GM21825 (cell line): ENCODE data around the gene WRAP73.

Source experiments
- ATAC-seq: cut with Tn5 transposase; IDR thresholded peaks from one replicate; pipeline ENCODE4 v1.9.1; 2021; ENCODE audit warnings: mild to moderate bottlenecking, moderate library complexity; ENCODE audit not compliant: unreplicated experiment

Gene WRAP73

DNA sequence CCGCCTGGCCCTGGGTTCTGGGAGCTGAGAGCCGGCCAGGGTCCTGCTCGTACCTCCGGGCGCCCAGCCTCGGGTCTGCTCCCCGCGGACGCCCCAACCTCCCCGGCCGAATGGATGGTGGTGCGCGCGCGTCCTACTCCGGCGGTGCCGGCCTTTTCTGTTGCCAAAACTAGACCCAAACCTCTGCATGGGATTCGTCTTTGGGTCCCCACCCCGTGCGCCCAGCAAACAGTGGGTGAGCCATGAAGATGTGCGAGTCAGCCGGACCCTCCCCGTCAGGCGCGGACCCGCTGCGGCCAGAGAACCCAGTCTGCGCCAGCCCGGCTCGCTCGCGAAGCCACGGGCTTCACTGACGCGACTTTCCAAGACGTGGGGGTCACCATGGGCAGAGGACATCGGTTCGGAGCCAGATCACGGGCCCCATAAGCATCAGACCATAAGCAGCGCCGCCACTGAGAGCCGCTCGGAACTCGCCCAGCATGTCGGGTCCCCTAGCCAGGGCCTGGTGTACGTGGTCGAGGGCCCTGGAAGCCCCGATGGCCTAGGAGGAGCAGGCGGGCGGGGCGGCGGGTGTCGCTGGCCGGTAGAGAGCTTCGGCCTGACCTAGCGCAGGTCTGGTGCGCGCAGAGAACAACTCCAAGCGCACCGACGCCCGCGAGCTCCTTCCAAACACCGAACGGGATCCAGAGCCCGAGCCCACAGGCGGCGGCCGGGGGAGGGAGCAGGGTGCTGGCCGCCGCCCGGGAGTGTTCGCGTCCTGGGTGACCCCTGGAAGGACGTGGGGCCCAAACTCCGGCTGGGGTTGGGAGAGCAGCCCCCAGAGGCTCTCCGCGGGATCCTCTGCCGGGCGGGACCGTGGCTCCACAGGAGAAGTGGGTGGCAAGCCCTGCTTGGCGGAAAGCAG, 1.4 kb upstream of the WRAP73 start:
- ATAC-seq: no peak

DNA sequence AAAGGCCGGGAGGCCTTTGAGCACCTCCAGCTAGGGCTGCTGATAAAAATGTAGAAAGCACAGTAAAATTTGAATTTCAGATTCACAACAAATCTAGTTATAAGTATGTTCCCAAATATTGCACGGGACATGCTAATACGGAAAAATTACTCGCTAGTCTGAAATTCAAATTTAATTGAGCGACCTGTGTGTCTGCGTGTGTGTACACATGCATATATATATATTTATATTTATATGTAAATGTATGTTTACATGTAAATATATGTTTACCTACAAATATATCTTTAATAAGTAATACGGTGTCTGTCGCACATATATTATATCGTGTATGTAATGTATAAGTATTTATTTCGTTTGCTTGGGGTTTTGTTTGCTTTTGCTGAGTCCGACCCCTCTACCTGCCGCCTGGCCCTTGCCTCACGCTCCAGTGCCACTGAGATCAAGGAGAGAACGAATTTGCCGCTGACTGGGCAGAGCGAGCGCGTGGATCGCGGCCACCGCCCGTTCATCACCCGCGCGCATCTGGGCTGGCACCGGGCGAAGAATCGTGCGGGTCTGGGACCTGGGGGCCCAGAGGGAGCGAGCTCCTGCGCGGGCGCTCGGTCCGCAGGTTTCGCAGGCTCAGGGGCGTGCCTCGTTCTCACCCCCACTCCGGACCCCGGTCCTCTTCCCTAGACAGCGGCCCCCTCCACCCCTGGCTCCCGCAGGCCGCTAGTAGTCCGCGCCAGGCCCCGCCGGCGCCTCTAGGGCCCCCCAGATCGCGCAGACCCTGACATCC, 534 bp upstream of the WRAP73 start:
- ATAC-seq: no peak

DNA sequence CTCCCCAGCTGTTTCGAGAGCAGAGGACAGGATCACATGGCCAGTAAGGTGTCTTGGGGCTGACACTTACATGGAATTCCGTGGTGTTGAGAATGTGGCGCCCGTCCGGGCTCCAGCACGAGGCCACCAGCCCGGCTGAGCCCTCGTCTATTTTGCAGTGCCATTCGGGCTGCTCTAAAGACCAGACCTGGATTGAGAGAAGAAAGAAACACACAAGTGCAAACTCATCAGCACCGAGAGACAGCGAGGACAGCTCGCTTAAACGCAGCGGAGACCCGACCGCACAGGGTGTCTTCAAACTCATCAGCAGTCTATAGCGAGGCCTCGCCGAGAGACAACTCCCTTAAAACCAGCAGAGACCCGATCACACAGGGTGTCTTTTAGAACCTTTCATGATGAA, 3.3 kb downstream of the WRAP73 start:
- ATAC-seq: no peak

DNA sequence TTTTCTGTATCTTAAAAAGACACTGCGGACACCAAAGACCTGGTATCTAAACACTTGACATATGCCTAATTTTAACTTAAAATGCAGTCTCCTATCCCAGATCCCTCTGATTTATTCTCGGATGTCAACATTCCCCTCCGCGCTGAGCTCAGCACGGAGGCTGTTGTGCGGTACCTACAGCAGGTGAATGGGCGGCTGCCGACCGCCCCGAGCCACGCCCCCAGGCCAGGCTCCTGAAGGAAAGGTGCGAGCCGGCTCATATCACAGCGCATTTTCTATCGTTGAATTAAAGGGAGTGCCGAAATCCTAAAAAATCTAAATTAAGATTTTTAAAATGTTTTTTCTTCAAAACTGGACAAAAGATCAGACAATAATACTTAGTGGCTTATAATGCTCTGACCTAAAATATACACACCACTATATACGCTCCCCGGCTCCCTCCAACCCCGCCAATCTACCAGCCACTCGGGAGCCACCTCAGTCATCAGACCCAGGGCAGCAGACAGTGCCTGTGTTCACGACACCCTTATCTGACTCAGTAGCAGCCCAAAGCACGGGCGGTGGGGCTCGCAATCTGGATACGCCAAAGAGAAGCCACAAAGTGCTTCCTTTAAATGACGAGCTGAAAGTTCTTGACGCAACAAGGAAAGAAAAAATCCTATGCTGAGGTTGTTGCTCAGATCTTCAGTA, 4.1 kb downstream of the WRAP73 start:
- ATAC-seq: no peak

DNA sequence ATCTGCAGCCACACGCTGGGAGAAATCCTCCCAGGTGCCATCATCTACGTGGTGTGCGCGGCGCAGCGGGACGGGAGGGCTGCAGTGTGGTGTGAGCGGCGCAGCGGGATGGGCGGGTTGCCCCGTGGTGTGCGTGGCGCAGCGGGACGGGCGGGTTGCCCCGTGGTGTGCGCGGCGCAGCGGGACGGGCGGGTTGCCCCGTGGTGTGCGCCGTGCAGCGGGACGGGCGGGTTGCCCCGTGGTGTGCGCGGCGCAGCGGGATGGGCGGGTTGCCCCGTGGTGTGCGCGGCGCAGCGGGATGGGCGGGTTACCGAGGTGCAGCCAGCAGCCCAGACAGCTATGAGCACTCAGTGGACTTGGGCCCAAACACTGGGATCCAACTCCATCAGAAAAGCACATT, 4.7 kb downstream of the WRAP73 start:
- no peak for ATAC-seq

DNA sequence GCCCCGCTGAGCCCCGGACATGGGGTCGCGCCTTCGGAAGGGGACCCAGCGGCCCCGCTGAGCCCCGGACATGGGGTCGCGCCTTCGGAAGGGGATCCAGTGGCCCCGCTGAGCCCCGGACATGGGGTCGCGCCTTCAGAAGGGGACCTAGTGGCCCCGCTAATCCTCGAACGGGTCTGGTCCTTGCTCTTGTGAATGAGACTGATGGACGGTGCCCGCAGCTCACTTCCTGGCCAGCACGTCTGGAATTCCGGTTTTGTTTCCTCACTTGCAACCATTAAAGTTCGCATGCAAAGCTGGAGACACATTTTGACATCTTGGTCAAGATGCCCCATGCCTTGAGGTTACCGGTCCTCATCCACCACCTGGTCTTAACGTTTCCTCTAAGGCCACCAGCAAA, 5.6 kb downstream of the WRAP73 start:
- no peak for ATAC-seq

DNA sequence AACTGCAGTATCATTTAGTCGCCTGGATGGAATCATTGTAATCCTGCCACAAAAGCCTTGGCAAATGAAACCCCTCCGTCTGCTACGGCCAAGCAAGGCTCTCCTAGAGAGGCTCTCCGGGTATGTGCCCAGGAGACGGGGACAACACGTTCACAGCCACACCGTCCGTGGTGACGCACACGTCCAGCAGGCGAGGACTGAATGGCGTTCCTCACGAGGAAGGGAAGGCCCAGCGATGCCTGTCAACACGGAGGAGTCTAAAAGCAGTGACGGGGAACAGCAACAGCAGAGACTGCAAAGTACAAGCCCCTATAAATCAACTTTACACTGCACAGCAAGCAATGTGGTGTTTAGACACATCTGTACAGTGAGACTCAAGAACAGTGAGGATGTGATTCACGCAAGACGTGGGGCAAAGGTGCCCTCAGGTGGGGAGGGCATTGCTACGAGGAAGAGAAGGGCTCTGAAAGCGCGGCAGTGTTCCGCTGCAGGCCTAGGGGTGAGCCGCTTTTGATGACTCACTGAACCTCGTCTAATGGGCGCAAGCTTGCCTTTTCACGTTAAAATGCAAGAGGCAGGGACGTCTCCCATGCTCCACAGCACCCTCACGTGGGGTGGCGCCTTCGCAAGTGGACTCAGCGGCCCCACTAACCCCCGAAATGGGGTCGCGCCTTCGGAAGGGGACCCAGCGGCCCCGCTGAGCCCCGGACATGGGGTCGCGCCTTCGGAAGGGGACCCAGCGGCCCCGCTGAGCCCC, 6.8 kb downstream of the WRAP73 start:
- ATAC-seq: no peak

DNA sequence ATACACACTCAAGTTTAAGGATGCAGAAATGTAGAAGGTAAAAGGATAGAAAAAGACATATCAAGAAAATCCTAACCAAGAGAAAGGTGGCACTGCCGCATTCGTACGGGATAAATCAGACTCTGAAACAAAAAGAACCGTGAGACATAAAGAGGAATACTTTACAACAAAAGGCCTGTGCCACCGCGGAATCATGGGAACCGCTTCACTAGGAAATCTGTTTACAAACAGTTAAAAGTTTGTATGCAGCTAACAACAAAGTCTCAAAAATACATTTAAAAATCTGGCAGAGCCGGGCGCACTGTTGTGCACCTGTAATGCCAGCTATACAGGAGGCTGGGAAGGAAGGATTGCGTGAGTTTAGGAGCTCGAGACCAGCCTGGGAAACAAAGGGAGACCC, 8.1 kb downstream of the WRAP73 start:
- no peak for ATAC-seq

DNA sequence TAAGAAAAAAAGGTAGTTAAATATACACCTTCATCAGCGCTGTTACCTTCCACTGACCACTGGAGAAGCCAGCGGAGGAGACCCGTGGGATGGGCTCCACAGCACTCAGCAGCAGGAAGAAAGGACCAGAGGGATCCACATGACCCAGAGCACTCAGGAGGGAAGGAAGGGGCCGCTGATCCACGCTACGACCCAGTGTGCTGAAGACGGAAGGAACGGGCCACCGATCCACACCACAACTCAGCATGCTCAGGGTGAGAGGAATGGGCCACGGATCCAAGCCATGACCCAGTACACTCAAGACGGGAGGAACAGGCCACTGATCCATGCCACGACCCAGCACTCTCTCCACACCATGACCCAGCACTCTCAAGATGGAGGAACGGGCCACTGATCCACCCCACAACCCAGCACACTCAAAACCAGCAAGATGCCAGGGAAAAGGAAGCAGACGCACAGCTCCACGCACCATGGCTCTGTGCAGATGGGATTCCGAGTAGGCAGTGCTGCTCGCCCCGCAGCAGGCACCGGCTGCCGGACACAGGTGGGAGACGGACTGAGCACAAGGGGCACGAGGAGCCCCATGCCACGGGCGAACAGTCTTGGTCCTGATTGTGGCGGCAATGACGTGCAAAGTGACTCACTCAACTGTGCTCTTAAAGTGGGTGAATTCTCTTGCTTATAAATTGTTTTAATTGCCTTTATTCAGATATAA, 8.7 kb downstream of the WRAP73 start:
- no peak for ATAC-seq

DNA sequence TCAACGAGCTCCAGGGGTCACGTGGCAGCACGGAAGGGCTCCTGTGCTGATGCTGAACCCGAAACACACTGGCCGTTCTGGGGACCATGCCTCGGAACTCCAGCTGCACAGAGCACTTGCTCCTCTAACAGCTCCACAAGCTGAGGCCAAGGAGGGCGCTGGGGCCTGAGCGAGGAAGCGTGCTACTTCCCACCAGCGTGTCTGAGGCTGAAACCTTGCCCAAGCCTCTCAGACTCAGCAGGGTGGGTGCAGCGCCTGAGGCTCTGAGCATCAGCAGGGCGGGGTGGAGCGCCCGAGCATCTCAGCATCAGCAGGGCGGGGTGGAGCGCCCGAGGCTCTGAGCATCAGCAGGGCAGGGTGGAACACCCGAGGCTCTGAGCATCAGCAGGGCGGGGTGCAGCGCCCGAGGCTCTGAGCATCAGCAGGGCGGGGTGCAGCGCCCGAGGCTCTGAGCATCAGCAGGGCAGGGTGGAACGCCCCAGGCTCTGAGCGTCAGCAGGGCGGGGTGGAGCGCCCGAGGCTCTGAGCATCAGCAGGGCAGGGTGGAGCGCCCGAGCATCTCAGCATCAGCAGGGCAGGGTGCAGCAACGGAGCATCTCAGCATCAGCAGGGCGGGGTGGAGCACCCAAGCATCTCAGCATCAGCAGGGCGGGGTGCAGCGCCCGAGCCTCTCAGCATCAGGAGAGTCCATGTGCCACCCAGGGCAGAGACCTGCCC, 9.6 kb downstream of the WRAP73 start:
- ATAC-seq: no peak

DNA sequence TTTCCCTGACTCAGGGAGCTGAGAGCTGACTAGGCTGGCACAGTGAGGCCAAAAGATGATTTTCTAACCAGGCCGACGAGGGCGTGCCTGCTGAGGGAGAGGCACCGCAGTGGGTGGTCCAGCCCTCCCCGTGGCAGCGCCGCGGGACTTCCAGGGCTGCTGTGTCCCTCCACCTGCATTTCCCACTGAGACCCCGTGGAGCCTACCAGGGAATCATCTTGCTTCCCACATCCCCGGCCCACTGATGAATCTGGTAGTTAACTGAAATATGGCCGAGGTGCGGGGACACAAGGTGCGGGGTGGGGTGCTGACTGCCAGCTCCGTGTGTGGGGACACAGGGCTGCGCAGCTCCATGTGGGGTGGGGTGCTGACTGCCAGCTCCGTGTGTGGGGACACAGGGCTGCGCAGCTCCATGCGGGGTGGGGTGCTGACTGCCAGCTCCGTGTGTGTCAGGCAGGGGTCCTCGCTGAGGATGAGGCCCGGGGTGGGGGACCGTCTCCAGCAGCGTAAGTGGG, 10.4 kb downstream of the WRAP73 start:
- no peak for ATAC-seq

DNA sequence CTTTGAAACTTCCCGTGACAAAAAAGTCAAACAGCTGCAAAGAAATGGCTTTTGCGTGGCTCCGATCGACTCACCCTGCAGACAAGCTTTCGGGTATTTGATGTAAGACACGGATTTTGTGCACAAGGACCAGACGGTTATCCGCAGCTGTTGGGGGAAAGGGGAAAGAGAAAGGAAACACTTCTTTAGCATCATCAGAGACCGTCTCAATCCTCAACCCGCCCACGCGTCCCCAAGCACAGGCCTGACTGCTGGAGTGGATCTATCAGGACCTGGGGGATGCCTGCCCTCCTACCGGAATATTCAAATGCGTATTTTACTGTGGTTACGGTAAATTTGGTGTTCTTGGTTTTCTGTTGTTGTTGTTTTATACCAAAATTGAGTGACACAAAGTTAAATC, 11.2 kb downstream of the WRAP73 start:
- no peak for ATAC-seq

DNA sequence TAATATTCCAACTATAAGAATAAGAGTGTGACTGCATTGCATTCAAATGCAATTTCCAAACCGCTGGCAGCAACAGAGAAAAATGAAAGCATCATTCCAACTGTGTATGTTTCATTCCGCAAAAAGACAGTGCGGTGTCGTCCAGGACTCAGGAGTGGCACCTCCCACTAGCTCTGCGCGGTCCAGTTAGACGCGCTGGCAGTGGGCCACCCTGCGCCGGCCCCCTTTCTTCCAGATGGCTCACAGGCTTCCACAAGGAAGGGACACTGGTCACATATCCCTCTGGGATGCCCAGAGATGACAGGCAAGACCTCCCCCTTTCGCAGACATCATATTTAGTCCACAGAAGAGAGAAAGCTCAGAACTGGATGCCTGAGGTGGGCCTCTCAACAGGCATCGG, 11.9 kb downstream of the WRAP73 start:
- ATAC-seq: no peak

DNA sequence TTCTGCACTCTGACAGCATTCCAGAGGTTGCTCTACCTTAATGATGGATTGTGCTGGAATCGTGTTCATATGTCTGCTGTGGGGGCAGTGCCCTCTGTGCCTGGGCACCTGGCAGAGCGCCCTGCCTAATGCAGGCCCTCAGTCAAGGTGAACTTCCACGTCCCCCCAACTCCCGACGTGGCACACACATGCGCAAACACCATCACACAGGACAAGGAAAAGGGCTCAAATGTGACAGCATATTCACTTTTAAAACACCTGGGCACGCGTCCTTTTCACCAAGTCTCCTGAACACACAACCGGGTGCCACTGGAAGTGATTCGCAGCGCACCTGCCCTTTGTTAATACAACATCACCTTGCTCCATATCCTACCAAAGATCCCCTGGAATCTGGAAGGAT, 13.4 kb downstream of the WRAP73 start:
- ATAC-seq: no peak

DNA sequence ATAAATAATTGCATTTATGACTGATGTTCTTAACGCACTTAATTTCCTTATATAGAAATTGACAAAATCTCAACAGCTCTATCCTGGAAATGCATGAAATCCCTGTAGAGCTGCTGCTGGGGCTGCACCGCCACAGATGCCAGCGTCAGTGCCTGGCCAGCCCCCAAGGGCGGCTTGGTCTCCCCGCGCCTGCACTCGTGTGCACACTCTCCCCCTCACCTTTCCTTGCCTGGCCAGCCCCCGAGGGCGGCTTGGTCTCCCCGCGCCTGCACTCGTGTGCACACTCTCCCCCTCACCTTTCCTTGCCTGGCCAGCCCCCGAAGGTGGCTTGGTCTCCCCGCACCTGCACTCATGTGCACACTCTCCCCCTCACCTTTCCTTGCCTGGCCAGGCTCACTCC, 13.8 kb downstream of the WRAP73 start:
- ATAC-seq: no peak

DNA sequence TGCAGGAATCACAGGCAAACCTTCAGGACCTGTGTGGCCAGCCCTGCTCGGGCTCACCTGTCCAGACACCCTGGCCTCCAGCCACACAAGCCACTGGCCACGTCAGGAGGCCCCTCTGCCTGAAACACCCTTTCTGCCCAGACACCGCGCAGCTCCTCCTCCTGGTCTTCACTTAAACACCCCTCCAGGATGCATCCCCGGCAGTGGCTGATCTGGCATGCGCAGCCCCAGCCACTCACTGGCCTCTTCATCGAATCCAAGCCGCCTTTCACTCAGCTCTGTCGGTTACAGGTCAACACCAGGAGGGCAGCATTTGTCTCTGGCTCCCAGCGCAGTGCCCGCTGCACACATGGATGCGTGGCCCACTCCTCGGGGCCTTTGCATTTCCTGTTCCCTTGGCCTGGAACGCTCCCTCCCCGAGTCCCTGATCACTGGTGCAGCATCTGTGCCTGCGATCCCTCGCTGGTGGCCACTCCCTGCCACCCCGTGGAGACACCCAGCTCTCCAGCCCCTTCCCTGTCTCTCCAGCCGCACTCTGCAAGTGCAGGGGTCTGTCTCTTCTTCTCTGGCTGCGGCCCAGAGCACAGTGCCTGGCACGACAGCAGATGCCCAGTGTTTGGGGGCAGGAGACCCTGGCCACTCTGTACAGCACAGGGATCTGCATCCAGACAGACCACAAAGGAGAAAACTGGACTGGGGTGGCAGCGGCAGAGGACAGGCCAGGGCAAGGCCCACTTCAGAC, 15.7 kb downstream of the WRAP73 start:
- ATAC-seq: no peak

DNA sequence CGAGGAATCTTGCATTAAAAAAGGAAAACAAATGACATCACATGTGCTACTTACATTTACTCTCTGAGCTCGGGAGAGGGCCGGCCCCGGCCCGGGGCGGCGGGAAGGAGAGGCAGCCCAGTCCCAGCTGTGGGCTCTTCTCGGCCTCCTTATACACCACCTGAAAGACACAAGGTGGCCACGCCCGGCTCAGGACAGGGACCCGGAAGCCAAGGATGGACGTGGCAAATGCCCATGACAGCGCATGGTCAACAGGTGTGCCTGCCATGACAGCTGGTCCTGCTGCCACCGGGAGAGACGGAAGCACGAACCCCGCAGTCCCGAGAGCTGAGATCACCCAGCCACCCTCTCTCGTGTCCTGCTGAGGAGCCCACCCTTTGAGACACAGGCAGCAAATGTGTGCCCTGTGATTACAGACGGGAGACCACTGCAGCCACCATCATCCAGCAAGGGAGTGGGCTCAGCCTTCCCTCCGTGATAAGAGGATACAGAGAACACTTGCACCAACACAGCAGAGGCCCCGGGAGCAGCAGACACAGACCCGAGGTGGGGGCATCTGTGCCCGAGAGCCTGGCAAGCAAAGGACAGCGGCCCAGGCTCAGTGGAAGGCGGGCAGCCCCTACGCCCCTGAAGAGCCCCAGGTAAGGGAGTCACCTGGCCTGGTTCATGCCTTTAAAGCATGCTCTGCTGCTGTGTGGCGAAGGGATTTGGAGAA, 16.4 kb downstream of the WRAP73 start:
- no peak for ATAC-seq

DNA sequence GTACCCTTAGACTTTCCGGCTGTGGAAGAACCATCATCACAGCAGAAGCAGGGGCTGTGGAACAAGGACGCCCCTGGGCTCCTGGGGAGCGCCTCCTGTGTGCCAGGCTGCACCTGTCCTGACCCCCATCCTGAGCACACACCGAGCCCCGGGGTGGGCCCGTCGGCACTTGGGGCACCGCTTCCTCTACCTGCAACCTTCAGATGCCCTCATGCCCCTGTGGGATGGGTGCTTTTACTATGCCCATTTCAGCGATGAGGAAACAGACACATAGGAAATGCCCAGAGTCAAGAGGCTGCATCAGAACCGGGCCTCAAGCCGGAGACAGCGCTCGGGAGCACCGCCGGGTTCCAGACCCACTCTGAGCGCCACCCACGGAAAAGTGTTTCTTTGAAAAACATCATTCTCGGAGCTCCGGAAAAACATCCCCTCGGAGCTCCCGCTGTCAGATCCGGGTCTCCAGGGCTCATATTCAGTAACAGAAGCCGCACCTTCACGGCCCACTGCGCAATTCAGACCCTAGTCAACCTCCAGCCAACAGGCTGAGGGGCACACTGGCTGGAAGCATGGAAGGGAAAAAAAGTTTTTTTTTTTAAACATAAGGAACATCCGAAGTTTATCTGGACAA, 17.1 kb downstream of the WRAP73 start:
- no peak for ATAC-seq
